Esophagus muscularis mucosa (tissue), 3 donors: ENCODE data around the gene SDK1.

Source experiments
- EP300 ChIP-seq: sonication (generic); formaldehyde crosslinking; IDR thresholded peaks from one replicate; pipeline ENCODE4 v1.6.1; 2017; ENCODE audit warnings: antibody characterized with exemption
- TF ChIP-seq, protein P1 (sequence below), 3 experiments: fragments of 200-600 bp in 2 of 3; fragments of 450-650 bp in 1 of 3; sonication (generic) in 2 of 3; IDR thresholded peaks; one replicate each; pipeline ENCODE4 v1.5.1; 2017 to 2019; ENCODE audit warnings: antibody characterized with exemption in 3 of 3, mild to moderate bottlenecking in 2 of 3, moderate library complexity in 1 of 3

DNA sequence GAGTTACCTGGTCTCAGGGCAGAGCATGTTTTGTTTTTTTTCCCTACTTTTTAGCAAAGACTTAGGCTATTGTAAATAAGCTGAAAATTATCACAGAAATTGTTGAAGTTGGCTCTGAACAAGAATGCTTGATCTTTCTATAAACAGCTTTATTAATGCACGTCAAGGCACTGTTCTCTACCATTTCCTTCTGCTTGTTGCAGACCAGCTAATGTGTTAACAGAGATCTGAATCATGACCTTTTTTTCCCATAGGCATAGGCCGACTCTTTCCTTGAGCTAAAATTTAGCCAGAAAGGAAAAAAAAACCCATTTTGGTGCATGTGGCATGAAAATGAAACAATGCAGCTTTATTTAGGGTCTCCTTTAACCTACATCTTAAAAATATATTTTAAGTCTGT lies 248.5 kb downstream of the SDK1 start:
- TF ChIP-seq, protein P1, sequence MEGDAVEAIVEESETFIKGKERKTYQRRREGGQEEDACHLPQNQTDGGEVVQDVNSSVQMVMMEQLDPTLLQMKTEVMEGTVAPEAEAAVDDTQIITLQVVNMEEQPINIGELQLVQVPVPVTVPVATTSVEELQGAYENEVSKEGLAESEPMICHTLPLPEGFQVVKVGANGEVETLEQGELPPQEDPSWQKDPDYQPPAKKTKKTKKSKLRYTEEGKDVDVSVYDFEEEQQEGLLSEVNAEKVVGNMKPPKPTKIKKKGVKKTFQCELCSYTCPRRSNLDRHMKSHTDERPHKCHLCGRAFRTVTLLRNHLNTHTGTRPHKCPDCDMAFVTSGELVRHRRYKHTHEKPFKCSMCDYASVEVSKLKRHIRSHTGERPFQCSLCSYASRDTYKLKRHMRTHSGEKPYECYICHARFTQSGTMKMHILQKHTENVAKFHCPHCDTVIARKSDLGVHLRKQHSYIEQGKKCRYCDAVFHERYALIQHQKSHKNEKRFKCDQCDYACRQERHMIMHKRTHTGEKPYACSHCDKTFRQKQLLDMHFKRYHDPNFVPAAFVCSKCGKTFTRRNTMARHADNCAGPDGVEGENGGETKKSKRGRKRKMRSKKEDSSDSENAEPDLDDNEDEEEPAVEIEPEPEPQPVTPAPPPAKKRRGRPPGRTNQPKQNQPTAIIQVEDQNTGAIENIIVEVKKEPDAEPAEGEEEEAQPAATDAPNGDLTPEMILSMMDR (IDR thresholded peaks at IDR 0.05) = no peak
- TF ChIP-seq EP300 = no peak
